GM04504 (cell line): Measurements from ENCODE around the gene MSH3.

Experiments
- DNase-seq: peaks from one replicate; pipeline ENCODE4 v3.0.0-alpha.2; 2012; ENCODE audit warnings: low read depth

The MSH3 gene

GRCh38 chr5:80654391-80655230, at the start of gene MSH3, which contains the start of gene DHFR:
Gene MSH3, plus strand, starts transcription at chr5:80654652. Its CDS starts 76 bp downstream, at chr5:80654728.
Gene DHFR, minus strand, starts transcription at chr5:80654983. Its CDS starts 494 bp downstream, at chr5:80654489.
- DNase-seq: peak; percentile 74

- DNase-seq: no peak
These were observed 47.1 kb upstream of the MSH3 start for GRCh38 chr5:80607343-80607742.

GRCh38 chr5:80607832-80608231, 46.6 kb upstream of the MSH3 start:
- no peak for DNase-seq

GRCh38 chr5:80608731-80609130, 45.7 kb upstream of the MSH3 start:
- DNase-seq: no peak

- DNase-seq: no peak
These were observed 44.8 kb upstream of the MSH3 start for GRCh38 chr5:80609692-80610091.

- no peak for DNase-seq
These were observed 39.1 kb upstream of the MSH3 start for GRCh38 chr5:80615266-80615914.

GRCh38 chr5:80618438-80618837, 36.0 kb upstream of the MSH3 start:
- DNase-seq: no peak

GRCh38 chr5:80619086-80619485, 35.4 kb upstream of the MSH3 start:
- DNase-seq: no peak

- DNase-seq: no peak
These were observed 34.2 kb upstream of the MSH3 start for GRCh38 chr5:80620211-80620610.

- no peak for DNase-seq
These were observed 31.7 kb upstream of the MSH3 start for GRCh38 chr5:80622756-80623155.

GRCh38 chr5:80623999-80624398, 30.5 kb upstream of the MSH3 start:
- no peak for DNase-seq

GRCh38 chr5:80625230-80625629, 29.2 kb upstream of the MSH3 start:
- DNase-seq: no peak

- no peak for DNase-seq
These were observed 25.2 kb upstream of the MSH3 start for GRCh38 chr5:80629281-80629680.

- no peak for DNase-seq
These were observed 22.9 kb upstream of the MSH3 start for GRCh38 chr5:80631278-80632259.

- DNase-seq: no peak
These were observed 21.8 kb upstream of the MSH3 start for GRCh38 chr5:80632700-80633099.

GRCh38 chr5:80634193-80634592, 20.3 kb upstream of the MSH3 start:
- DNase-seq: no peak

- DNase-seq: no peak
These were observed 13.1 kb upstream of the MSH3 start for GRCh38 chr5:80641353-80641752.

- no peak for DNase-seq
These were observed 9.6 kb upstream of the MSH3 start for GRCh38 chr5:80644900-80645299.

- no peak for DNase-seq
These were observed 7.5 kb upstream of the MSH3 start for GRCh38 chr5:80646926-80647325.

GRCh38 chr5:80653502-80653901, 950 bp upstream of the MSH3 start:
- no peak for DNase-seq

GRCh38 chr5:80654054-80654390, 430 bp upstream of the MSH3 start:
- DNase-seq: no peak

GRCh38 chr5:80655231-80655774, 851 bp downstream of the MSH3 start:
- no peak for DNase-seq
